Tibial nerve (tissue), 4 donors: ENCODE data around the gene CHD2.

Experiments used
- EP300 ChIP-seq, 2 donors: sonication (generic); formaldehyde crosslinking; IDR thresholded peaks; one replicate each; pipeline ENCODE4 v1.6.1; 2017; ENCODE audit warnings: antibody characterized with exemption in 2 of 2, mild to moderate bottlenecking in 1 of 2
- POLR2A ChIP-seq, 2 donors: fragments of 450-650 bp; IDR thresholded peaks; one replicate each; pipeline ENCODE4 v1.6.1; 2017; ENCODE audit warnings: antibody characterized with exemption in 2 of 2, mild to moderate bottlenecking in 2 of 2, moderate library complexity in 2 of 2
- TF ChIP-seq, protein P1 (sequence below), 5 experiments: fragments of 200-600 bp in 3 of 5; fragments of 450-650 bp in 2 of 5; sonication (generic) in 3 of 5; IDR thresholded peaks; one replicate each; pipeline ENCODE4 v1.5.1; 2016 to 2019; ENCODE audit warnings: antibody characterized with exemption in 5 of 5, mild to moderate bottlenecking in 3 of 5, moderate library complexity in 2 of 5

DNA sequence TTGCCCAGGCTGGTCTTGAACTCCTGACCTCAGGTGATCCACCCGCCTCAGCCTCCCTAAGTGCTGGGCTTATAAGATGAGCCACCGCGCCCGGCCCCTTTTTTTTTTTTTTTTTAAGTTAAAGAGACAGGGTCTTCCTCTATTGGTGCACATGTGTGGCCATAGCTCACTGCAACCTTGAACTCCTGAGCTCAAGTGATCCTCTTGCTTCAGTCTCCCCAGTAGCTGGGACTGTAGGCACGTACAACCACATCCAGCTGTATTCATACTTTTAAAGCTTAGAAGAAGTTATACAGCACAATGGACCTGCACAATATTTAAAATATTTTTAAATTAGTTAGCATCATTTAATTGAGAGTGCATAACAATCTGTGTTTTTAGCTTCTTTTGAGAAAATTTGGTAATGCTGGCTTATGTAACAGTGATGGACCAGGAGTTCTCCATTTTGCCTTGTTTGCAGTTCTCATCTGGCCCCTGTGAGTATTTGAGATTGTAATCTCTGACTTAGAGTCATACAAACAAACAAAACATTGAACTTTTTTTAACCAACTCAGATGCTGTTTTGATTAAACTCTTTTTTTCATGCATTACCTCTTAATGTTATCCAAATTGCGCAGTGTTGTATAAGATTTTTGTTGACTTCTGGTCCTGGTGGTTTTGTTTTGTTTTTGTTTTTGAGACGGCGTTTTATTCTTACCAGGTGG lies 33.0 kb downstream of the CHD2 start:
- TF ChIP-seq POLR2A (IDR thresholded peaks at IDR 0.05) (no peak), EP300 (IDR thresholded peaks at IDR 0.05) (no peak)
- TF ChIP-seq, protein P1, sequence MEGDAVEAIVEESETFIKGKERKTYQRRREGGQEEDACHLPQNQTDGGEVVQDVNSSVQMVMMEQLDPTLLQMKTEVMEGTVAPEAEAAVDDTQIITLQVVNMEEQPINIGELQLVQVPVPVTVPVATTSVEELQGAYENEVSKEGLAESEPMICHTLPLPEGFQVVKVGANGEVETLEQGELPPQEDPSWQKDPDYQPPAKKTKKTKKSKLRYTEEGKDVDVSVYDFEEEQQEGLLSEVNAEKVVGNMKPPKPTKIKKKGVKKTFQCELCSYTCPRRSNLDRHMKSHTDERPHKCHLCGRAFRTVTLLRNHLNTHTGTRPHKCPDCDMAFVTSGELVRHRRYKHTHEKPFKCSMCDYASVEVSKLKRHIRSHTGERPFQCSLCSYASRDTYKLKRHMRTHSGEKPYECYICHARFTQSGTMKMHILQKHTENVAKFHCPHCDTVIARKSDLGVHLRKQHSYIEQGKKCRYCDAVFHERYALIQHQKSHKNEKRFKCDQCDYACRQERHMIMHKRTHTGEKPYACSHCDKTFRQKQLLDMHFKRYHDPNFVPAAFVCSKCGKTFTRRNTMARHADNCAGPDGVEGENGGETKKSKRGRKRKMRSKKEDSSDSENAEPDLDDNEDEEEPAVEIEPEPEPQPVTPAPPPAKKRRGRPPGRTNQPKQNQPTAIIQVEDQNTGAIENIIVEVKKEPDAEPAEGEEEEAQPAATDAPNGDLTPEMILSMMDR (IDR thresholded peaks at IDR 0.05) = no peak
